GM21390 (cell line): ENCODE results near the gene CEP57L1.
A peak's percentile ranks its signal among the peaks of the same experiment; 100 is the strongest.
"Not testable (repeated sequence)": the region's sequence is repeated elsewhere in the genome, so short reads cannot be mapped to it uniquely, and the experiment has no call there.

Source experiments
- ATAC-seq: cut with Tn5 transposase; IDR thresholded peaks from one replicate; pipeline ENCODE4 v1.9.1; 2021; ENCODE audit not compliant: unreplicated experiment

Gene CEP57L1

GRCh38 chr6:109073344-109074132 lies 21.8 kb upstream of the CEP57L1 start:
- no peak for ATAC-seq

DNA sequence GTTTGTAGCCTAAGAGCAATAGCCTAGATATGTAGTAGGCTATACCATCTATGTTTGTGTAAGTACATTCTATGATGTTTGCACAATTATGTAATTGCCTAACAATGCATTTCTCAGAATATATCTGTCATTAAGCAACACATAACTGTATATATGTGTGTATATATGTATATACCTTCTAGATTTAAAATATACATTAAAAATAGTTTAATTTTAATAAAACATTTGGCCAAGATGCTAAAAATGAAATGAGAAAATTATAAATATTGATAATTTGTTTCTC lies 21.2 kb upstream of the CEP57L1 start:
- no peak for ATAC-seq

- no peak for ATAC-seq
Measured at GRCh38 chr6:109075934-109076333, 19.4 kb upstream of the CEP57L1 start.

DNA sequence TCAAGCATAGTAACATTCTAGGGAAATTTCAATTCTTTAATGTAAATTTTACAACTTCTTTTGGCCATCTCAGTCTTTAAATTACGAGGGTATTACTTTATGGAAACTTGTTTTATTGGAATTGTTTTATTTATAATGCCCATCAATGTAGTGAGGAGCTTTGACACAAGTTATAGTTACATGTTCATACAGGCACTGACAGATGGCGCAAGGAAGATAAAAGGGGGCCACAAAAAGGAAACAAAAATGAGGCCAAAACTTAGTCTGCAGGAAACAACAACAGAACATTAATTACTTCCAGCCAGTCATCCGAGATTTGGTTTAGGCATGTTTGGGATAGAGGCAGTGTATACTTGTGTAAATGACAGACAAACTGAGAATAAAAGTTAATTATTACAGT lies 18.9 kb upstream of the CEP57L1 start:
- no peak for ATAC-seq

GRCh38 chr6:109079981-109080380 lies 15.3 kb upstream of the CEP57L1 start:
- ATAC-seq = no peak

DNA sequence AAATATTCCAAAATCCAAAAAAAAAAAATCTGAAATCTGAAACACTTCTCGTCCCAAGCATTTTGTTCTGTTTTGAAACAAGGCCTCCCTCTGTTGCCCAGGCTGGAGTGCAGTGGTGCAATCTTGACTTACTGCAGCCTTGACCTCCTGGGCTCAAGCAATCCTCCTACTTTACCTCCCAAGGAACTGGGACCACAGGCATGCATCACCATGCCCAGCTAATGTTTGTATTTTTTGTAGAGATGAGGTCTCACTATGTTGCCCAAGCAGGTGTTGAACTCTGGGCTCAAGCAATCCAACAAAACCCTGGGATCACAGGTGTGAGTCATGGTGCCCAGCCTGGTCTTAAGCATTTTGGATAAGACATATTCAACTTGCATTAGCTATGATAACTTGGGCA lies 14.3 kb upstream of the CEP57L1 start:
- no peak for ATAC-seq

GRCh38 chr6:109081516-109082187 lies 13.7 kb upstream of the CEP57L1 start:
- ATAC-seq = no peak

DNA sequence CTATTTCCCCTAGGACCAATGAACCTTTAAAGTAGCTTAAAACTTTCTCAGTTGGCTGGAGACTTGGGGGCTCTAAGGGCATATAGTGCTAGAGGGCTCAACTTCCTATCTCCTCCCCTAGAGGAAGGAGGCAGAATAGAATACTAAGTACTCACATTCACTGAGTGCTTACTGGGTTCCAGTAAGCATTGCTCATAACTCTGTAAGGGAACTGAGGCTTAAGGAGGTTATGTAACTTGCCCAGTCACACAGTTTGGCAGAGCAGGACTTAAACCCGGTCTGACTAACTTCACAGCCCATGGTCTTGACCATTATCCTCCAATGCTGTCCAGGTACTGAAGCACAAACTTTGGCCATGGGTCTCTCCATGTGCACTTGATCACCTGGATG lies 13.1 kb upstream of the CEP57L1 start:
- ATAC-seq = no peak

GRCh38 chr6:109083657-109084056 lies 11.7 kb upstream of the CEP57L1 start:
- no peak for ATAC-seq

GRCh38 chr6:109084146-109084545 lies 11.2 kb upstream of the CEP57L1 start:
- ATAC-seq = not testable (repeated sequence)

GRCh38 chr6:109087661-109088264 lies 7.5 kb upstream of the CEP57L1 start:
- ATAC-seq = no peak

DNA sequence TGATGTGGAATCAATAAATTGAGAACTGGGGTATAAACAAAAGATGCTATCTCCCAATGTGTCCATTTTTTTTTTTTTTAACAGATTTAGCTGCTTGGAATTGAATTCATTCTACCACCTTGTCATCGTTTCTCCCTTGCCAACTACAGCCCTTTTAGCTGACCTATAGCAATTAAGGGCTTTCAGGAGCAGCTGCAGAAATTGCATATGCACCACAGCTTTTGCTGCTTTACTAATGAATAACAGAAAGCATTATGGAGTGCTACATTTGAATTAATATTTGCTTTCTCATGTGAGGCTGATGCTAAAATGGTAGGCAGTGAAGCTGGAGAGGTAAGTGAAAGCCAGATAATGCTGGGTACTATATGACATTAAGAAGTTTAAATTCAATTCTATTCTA lies 6.3 kb upstream of the CEP57L1 start:
- ATAC-seq = no peak

GRCh38 chr6:109091314-109092024 lies 3.8 kb upstream of the CEP57L1 start:
- no peak for ATAC-seq

DNA sequence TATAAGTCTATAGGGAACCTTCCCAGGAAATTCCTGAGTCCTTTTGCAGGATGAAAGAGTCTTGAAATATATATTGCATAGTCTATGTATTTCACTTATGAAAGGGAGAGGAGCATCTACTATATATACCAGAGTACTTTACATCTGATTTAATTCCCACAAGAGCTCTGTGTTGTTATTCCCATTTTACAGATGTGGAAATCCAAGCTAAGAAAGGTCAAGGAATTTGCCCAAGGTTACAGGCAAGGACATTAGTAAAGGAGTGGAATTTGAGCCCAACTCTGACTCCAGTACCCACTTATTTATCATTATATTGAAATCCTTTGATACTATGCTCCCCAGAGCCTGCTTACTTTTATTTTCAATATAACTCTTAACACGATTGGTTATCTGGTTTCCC lies 3.2 kb upstream of the CEP57L1 start:
- no peak for ATAC-seq

DNA sequence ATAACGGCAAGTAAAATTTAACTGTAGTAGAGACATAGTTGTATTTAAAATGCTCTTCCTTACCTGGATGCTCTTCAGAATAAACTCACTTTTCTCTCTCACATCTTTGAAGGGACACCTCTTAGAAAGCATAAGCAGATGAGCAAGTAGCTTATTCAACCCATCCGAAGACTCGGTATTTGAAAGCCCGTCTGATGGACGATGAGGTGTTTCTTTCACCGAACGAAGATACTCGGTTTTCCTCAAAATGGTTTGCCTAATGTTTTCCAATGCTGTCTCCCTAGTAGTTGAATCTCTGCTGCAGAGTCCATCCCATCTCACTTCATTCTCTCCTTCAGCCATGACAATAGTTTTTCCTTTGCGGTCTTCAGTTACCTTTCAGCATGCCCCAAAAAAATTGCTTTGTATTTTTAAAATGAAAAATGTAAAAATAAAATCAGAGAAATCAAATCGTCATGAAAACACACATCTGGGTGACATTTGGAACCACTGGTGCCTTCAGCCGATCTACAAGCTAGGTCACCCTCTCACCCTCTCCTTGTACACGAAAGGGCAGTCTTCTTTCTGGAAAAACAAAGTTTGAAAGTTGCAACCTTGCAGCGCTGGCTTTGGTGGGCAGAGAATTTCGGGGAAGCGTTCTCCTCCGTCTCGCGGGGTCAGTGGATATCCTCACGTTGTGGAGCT lies 1.4 kb upstream of the CEP57L1 start:
- ATAC-seq = peak; percentile 0

GRCh38 chr6:109094416-109095035 lies 781 bp upstream of the CEP57L1 start, which contains the start of gene SESN1:
TSS of gene SESN1 (minus strand) at chr6:109094846. CDS start at chr6:109094073, 773 bp downstream.
- peak; percentile 67 for ATAC-seq

DNA sequence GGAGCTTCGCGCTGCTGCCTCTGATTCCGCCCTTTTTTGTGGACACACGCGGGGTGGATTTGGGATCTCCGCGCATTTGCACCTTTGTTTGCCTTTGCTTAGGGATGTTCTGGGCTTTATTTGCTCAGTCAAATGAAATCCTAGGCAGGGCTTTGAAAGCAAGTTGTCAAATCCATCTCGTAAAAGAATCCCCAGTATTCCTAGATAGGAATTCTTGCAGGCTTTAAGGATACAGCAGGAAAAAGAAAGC lies 453 bp downstream of the CEP57L1 start:
- no peak for ATAC-seq

GRCh38 chr6:109096208-109096607 lies 901 bp downstream of the CEP57L1 start:
- ATAC-seq = no peak

DNA sequence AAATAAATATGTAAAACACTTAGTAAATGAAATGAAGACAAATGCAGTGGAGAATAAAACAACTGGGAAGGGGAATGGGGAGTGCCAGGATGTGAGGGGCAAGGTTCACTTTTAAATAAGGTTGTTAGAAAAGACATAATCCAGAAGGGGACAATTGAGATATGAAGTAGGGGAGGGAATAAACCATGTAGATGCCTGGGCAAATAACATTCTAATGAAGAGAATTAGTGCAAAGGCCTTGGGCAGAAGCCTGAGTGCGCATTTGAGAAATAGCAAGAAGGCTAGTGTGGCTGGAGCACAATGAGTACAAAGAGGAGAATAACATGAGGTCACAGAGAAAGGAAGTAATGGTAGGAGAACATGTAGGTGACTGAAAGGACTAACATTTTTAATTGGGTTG lies 2.4 kb downstream of the CEP57L1 start:
- ATAC-seq = no peak

DNA sequence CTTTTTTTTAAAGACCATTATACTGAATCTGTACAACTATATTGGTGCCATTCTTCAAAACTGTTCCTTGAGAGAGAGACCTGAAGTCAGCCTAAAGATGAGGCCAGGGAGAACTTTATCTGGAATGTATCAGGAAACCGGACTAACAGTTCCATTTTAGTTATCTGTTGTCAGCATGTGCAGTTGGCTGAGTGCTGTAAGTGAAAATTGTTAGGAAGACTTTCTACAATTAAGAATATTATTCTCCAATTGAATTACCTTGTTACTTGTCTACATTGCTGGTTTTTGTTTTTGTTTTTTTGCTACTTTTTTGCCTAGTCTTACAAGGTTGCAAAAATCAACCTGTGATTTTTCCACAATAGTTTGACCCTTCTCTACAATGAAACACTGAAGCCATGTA lies 7.5 kb downstream of the CEP57L1 start:
- no peak for ATAC-seq

DNA sequence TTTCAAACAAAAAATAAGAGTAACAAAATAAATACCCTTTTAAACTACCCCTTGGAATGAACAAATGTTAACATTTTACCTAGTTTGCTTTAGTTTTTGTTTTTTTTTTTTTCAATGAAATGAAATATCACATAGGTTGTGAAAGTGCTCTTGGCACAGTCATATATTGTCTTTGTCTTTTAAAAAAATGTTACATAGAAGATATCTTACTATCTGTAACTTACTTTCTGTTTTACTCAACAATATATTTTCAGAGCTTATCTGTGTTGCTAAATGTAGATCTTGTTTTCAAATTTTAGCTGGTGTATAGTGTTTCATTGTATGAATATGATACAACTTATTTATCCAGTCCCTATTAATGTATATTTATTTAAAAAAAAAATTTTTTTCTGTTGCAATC lies 8.6 kb downstream of the CEP57L1 start:
- ATAC-seq = no peak
